ENCODE results near the gene CXCL16. TPM values are rescaled to one million over a fixed set of nuclear protein-coding genes. Genes with fewer than 3 reads are reported as not detected.
A peak's percentile ranks its signal among the peaks of the same experiment; 100 is the strongest.

Gene CXCL16
- total RNA-seq, 1 donor from 2014 or later = not detected

- H3K27me3 Mint-ChIP-seq (ENCODE audit: unreplicated experiment) = peaks cover 12% of the 10 kb centered on the region
- H3K36me3 Mint-ChIP-seq (ENCODE audit: unreplicated experiment) = peaks cover under 1% of the 10 kb centered on the region
- no peak for DNase-seq
- peak overlapping the region; percentile 59 for H3K27ac Mint-ChIP-seq (ENCODE audit: unreplicated experiment)
- H3K9me3 Mint-ChIP-seq (ENCODE audit: unreplicated experiment) = no peaks in the 10 kb centered on the region
- H3K4me3 Mint-ChIP-seq (ENCODE audit: unreplicated experiment) = no peak overlapping the region
- no peak for TF ChIP-seq CTCF (IDR thresholded peaks at IDR 0.05; ENCODE audit: partially characterized antibody, unreplicated experiment)
- H3K4me1 Mint-ChIP-seq (ENCODE audit: low read depth, unreplicated experiment) = no peaks in the 10 kb centered on the region
These were observed 4.8 kb downstream of the CXCL16 start for GRCh38 chr17:4734857-4735475.

- Mint-ChIP-seq H3K27ac (ENCODE audit: unreplicated experiment) (no peak overlapping the region), H3K27me3 (ENCODE audit: unreplicated experiment) (peaks cover 4% of the 10 kb centered on the region), H3K36me3 (ENCODE audit: unreplicated experiment) (no peaks in the 10 kb centered on the region), H3K4me1 (ENCODE audit: low read depth, unreplicated experiment) (no peaks in the 10 kb centered on the region), H3K9me3 (ENCODE audit: unreplicated experiment) (no peaks in the 10 kb centered on the region), H3K4me3 (ENCODE audit: unreplicated experiment) (no peak overlapping the region)
- no peak for TF ChIP-seq CTCF (IDR thresholded peaks at IDR 0.05; ENCODE audit: partially characterized antibody, unreplicated experiment)
- no peak for DNase-seq
These were observed 6.6 kb downstream of the CXCL16 start for GRCh38 chr17:4733073-4733531.

- TF ChIP-seq CTCF (IDR thresholded peaks at IDR 0.05; ENCODE audit: partially characterized antibody, unreplicated experiment) = no peak
- no peaks in the 10 kb centered on the region for H3K4me1 Mint-ChIP-seq (ENCODE audit: low read depth, unreplicated experiment)
- H3K9me3 Mint-ChIP-seq (ENCODE audit: unreplicated experiment) = no peaks in the 10 kb centered on the region
- no peaks in the 10 kb centered on the region for H3K36me3 Mint-ChIP-seq (ENCODE audit: unreplicated experiment)
- no peak overlapping the region for H3K27ac Mint-ChIP-seq (ENCODE audit: unreplicated experiment)
- no peak overlapping the region for H3K4me3 Mint-ChIP-seq (ENCODE audit: unreplicated experiment)
- no peak for DNase-seq
- H3K27me3 Mint-ChIP-seq (ENCODE audit: unreplicated experiment) = no peaks in the 10 kb centered on the region
These were observed 11.6 kb downstream of the CXCL16 start for GRCh38 chr17:4728124-4728523.

GRCh38 chr17:4725646-4726310 lies 13.9 kb downstream of the CXCL16 start:
- Mint-ChIP-seq H3K27ac (ENCODE audit: unreplicated experiment) (no peak overlapping the region), H3K4me3 (ENCODE audit: unreplicated experiment) (no peak overlapping the region), H3K4me1 (ENCODE audit: low read depth, unreplicated experiment) (peaks cover 2% of the 10 kb centered on the region), H3K9me3 (ENCODE audit: unreplicated experiment) (peaks cover 2% of the 10 kb centered on the region), H3K36me3 (ENCODE audit: unreplicated experiment) (no peaks in the 10 kb centered on the region), H3K27me3 (ENCODE audit: unreplicated experiment) (no peaks in the 10 kb centered on the region)
- DNase-seq = no peak
- TF ChIP-seq CTCF (IDR thresholded peaks at IDR 0.05; ENCODE audit: partially characterized antibody, unreplicated experiment) = no peak

GRCh38 chr17:4724650-4725049 lies 15.1 kb downstream of the CXCL16 start:
- no peak for DNase-seq
- peaks cover 3% of the 10 kb centered on the region for H3K36me3 Mint-ChIP-seq (ENCODE audit: unreplicated experiment)
- H3K4me3 Mint-ChIP-seq (ENCODE audit: unreplicated experiment) = no peak overlapping the region
- H3K27me3 Mint-ChIP-seq (ENCODE audit: unreplicated experiment) = peaks cover 2% of the 10 kb centered on the region
- H3K9me3 Mint-ChIP-seq (ENCODE audit: unreplicated experiment) = peaks cover 2% of the 10 kb centered on the region
- peaks cover 2% of the 10 kb centered on the region for H3K4me1 Mint-ChIP-seq (ENCODE audit: low read depth, unreplicated experiment)
- TF ChIP-seq CTCF (IDR thresholded peaks at IDR 0.05; ENCODE audit: partially characterized antibody, unreplicated experiment) = no peak
- no peak overlapping the region for H3K27ac Mint-ChIP-seq (ENCODE audit: unreplicated experiment)
